Loucy (cell line): Measurements from ENCODE around the gene FJX1.

Experiments
- H2AFZ ChIP-seq: fragments of 200-600 bp; sonication (generic); 2 replicates; pipeline ENCODE4 v1.6.0; 2016; ENCODE audit warnings: antibody characterized with exemption, mild to moderate bottlenecking, low read length, moderate library complexity
- H3F3A ChIP-seq: fragments of 200-600 bp; 2 replicates; pipeline ENCODE4 v1.6.0; 2016; ENCODE audit warnings: antibody characterized with exemption, low read depth, mild to moderate bottlenecking
- H3K27me3 ChIP-seq: fragments of 200-600 bp; sonication (generic); 2 replicates; pipeline ENCODE4 v1.6.1; 2014; ENCODE audit warnings: low read length, mild to moderate bottlenecking; ENCODE audit not compliant: insufficient read depth, poor library complexity, severe bottlenecking
- H3K36me3 ChIP-seq: fragments of 200-600 bp; sonication (generic); 2 replicates; pipeline ENCODE4 v1.6.1; 2016; ENCODE audit warnings: low read length; ENCODE audit not compliant: insufficient read depth
- H3K4me1 ChIP-seq: fragments of 200-600 bp; sonication (generic); 2 replicates; pipeline ENCODE4 v1.5.1; 2014; ENCODE audit warnings: low read length, mild to moderate bottlenecking; ENCODE audit not compliant: insufficient read depth, poor library complexity, severe bottlenecking
- H3K4me2 ChIP-seq: fragments of 200-600 bp; sonication (generic); 2 replicates; pipeline ENCODE4 v1.6.0; 2014; ENCODE audit warnings: antibody characterized with exemption, low read length, low read depth, mild to moderate bottlenecking; ENCODE audit not compliant: poor library complexity, severe bottlenecking
- H3K4me3 ChIP-seq: fragments of 200-600 bp; sonication (generic); 2 replicates; pipeline ENCODE4 v1.5.1; 2014; ENCODE audit warnings: low read length, mild to moderate bottlenecking, mixed read lengths; ENCODE audit not compliant: poor library complexity, severe bottlenecking
- H3K79me2 ChIP-seq: fragments of 200-600 bp; sonication (generic); 2 replicates; pipeline ENCODE4 v1.6.1; 2014; ENCODE audit warnings: low read length; ENCODE audit not compliant: insufficient read depth
- H3K9ac ChIP-seq: fragments of 200-600 bp; sonication (generic); 2 replicates; pipeline ENCODE4 v1.6.0; 2014; ENCODE audit warnings: mild to moderate bottlenecking, low read depth, low read length, moderate library complexity; ENCODE audit not compliant: poor library complexity, severe bottlenecking
- H3K9me2 ChIP-seq: fragments of 200-600 bp; sonication (generic); replicated peaks from 2 replicates; pipeline ENCODE4 v1.6.1; 2016; ENCODE audit warnings: low read depth, low read length, mixed read lengths
- H3K9me3 ChIP-seq: fragments of 200-600 bp; sonication (generic); 2 replicates; pipeline ENCODE4 v1.6.1; 2014; ENCODE audit warnings: mild to moderate bottlenecking, antibody characterized with exemption, low read length, low read depth; ENCODE audit not compliant: insufficient read depth
- H4K20me1 ChIP-seq: fragments of 200-600 bp; sonication (generic); 2 replicates; pipeline ENCODE4 v1.6.0; 2014; ENCODE audit warnings: antibody characterized with exemption, low read length, mild to moderate bottlenecking; ENCODE audit not compliant: insufficient read depth, poor library complexity, severe bottlenecking
- CTCF ChIP-seq: fragments of 200-600 bp; sonication (generic); conservative IDR thresholded peaks from 2 replicates; pipeline ENCODE4 v1.5.1; 2014; ENCODE audit warnings: mild to moderate bottlenecking, antibody characterized with exemption, low read length
- EZH2phosphoT487 ChIP-seq: fragments of 200-600 bp; IDR thresholded peaks from 2 replicates; pipeline ENCODE4 v1.6.1; 2018; ENCODE audit warnings: antibody characterized with exemption, mild to moderate bottlenecking, moderate library complexity, borderline replicate concordance

The FJX1 gene

GRCh38 chr11:35639591-35640179, 21.4 kb downstream of the FJX1 start:
- H3K9me2 ChIP-seq = no peaks in the 10 kb centered on the region
- H3K27me3 ChIP-seq = no peaks in the 10 kb centered on the region
- H3K9ac ChIP-seq = no peak overlapping the region
- no peaks in the 10 kb centered on the region for H3K79me2 ChIP-seq
- TF ChIP-seq EZH2phosphoT487 (no peak), CTCF (no peak)
- no peaks in the 10 kb centered on the region for H3K9me3 ChIP-seq
- H3K4me3 ChIP-seq = no peak overlapping the region
- H4K20me1 ChIP-seq = no peaks in the 10 kb centered on the region
- H2AFZ ChIP-seq = no peak overlapping the region; the same call in 1 of the 2 replicates
- H3K4me2 ChIP-seq = no peak overlapping the region
- no peaks in the 10 kb centered on the region for H3F3A ChIP-seq
- peaks cover 12% of the 10 kb centered on the region for H3K4me1 ChIP-seq
- no peaks in the 10 kb centered on the region for H3K36me3 ChIP-seq

DNA sequence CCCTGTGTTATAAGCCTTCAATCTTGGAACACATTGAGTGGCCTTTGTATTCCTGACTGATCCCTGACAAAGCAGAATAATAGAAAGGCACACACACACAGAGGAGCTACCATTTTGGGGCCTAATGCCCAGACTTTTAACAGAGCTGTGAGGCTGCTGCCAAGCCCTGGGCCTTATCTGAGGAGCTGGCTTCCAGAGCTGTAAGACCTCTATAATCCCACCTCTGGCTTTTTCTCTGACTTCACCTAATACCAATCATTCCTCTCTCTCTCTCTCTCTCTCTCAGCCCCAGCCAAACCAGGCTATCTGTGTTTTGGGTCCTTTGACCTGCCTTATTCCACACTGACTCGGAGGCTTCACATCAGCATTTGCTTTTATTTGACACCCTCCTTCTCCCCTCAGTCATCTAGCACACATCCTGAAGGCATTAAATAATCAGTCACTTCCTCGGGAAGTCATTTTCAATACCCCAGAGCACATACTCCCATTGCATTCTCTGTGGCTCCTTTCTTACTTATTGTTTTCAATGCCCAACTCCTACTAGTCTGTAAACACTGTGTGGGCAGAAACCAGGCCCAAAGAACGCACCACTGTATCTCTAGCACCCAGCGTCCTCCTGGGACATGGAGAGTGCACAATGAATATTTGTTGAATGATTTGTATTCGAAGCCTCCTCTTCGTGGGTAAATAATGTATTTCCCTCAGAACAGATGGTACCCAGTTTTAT, 23.1 kb downstream of the FJX1 start:
- TF ChIP-seq CTCF (no peak), EZH2phosphoT487 (no peak)
- no peak overlapping the region for H2AFZ ChIP-seq

DNA sequence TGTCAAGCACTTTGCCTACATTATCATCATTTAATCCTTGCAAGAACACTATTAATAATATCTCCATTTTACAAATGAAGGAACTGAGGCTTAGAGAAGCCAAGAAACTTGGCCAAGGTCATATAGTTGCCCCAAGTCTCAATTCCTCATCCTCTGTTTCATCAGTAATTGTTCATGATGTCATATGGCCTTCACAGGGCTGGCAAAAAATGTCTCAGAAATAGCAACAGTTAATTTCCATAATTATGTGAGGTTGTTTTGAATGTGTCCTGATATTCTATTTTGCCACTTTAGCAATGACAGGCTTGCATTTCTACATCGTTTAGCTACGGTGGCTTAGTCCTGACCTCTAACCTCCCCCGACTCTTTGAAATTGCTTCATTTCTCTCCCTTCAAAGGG, 23.7 kb downstream of the FJX1 start:
- Histone ChIP-seq H3K4me1 (peaks cover 10% of the 10 kb centered on the region), H2AFZ (no peak overlapping the region), H3K36me3 (no peaks in the 10 kb centered on the region), H3K4me3 (no peak overlapping the region), H3K9me2 (no peaks in the 10 kb centered on the region), H3K9ac (no peak overlapping the region), H4K20me1 (no peaks in the 10 kb centered on the region), H3K79me2 (no peaks in the 10 kb centered on the region), H3K27me3 (no peaks in the 10 kb centered on the region), H3K4me2 (no peak overlapping the region), H3K9me3 (no peaks in the 10 kb centered on the region), H3F3A (no peaks in the 10 kb centered on the region)
- TF ChIP-seq CTCF (no peak), EZH2phosphoT487 (no peak)

More for the DNA sequence above, 23.1 kb downstream of the FJX1 start:
- Histone ChIP-seq H3K4me2 (no peak overlapping the region), H3K27me3 (no peaks in the 10 kb centered on the region), H3K79me2 (no peaks in the 10 kb centered on the region), H3K9me2 (no peaks in the 10 kb centered on the region), H3K36me3 (no peaks in the 10 kb centered on the region), H3K4me3 (no peak overlapping the region), H4K20me1 (no peaks in the 10 kb centered on the region), H3K9ac (no peak overlapping the region), H3K9me3 (no peaks in the 10 kb centered on the region), H3F3A (no peaks in the 10 kb centered on the region), H3K4me1 (peaks cover 10% of the 10 kb centered on the region)
